ENCODE results near the gene TPP2.

The TPP2 gene

DNA sequence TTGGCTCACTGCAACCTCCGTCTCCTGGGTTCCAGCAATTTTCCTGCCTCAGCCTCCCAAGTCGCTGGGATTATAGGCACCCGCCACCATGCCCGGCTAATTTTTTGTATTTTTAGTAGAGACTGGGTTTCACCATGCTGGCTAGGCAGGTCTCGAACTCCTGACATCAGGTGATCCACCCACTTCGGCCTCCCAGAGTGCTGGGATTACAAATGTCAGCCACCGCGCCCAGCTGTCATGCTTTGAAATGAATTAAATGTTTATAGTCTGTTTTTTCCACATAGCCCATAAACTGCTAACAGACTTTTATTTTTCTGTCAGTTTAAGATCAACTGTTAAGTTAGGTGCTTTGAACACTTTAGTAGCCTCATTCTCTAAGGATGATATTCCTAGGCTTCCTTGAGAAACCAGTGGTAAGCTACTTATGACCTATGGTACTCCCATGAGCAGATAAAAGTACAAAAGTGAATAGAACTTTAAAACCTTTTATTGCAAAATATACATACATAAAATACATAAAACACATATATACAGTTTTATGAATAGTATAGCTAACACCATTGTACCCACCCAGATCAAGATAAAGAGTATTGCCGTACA lies 13.6 kb downstream of the TPP2 start:
- no peaks in the 10 kb centered on the region for H3K27me3 ChIP-seq (ENCODE audit: low read depth, low read length)
- H4K20me1 ChIP-seq (ENCODE audit: insufficient read depth, low read length), result peaks cover 19% of the 10 kb centered on the region
- H3K4me2 ChIP-seq (ENCODE audit: low read length), result no peak overlapping the region
- peaks cover 59% of the 10 kb centered on the region for H3K36me3 ChIP-seq (replicated peaks; ENCODE audit: low read depth, low read length)
- no peak overlapping the region for H3K9ac ChIP-seq (ENCODE audit: low read length)
- H2AFZ ChIP-seq (ENCODE audit: low read depth, low read length), result no peak overlapping the region
- peaks cover 79% of the 10 kb centered on the region for H3K79me2 ChIP-seq (ENCODE audit: low read length)
- H3K4me1 ChIP-seq (ENCODE audit: low read length), result no peaks in the 10 kb centered on the region
- no peaks in the 10 kb centered on the region for H3K9me3 ChIP-seq (ENCODE audit: insufficient read depth, low read length)
- no peak overlapping the region for H3K4me3 ChIP-seq (ENCODE audit: low read length)
- TF ChIP-seq, protein P1, sequence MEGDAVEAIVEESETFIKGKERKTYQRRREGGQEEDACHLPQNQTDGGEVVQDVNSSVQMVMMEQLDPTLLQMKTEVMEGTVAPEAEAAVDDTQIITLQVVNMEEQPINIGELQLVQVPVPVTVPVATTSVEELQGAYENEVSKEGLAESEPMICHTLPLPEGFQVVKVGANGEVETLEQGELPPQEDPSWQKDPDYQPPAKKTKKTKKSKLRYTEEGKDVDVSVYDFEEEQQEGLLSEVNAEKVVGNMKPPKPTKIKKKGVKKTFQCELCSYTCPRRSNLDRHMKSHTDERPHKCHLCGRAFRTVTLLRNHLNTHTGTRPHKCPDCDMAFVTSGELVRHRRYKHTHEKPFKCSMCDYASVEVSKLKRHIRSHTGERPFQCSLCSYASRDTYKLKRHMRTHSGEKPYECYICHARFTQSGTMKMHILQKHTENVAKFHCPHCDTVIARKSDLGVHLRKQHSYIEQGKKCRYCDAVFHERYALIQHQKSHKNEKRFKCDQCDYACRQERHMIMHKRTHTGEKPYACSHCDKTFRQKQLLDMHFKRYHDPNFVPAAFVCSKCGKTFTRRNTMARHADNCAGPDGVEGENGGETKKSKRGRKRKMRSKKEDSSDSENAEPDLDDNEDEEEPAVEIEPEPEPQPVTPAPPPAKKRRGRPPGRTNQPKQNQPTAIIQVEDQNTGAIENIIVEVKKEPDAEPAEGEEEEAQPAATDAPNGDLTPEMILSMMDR (IDR thresholded peaks at IDR 0.05; ENCODE audit: low read depth, low read length), result no peak
- no peak for TF ChIP-seq EZH2phosphoT487 (IDR thresholded peaks at IDR 0.05; ENCODE audit: low read depth)
- no peak overlapping the region for H3K27ac ChIP-seq (ENCODE audit: low read length)

DNA sequence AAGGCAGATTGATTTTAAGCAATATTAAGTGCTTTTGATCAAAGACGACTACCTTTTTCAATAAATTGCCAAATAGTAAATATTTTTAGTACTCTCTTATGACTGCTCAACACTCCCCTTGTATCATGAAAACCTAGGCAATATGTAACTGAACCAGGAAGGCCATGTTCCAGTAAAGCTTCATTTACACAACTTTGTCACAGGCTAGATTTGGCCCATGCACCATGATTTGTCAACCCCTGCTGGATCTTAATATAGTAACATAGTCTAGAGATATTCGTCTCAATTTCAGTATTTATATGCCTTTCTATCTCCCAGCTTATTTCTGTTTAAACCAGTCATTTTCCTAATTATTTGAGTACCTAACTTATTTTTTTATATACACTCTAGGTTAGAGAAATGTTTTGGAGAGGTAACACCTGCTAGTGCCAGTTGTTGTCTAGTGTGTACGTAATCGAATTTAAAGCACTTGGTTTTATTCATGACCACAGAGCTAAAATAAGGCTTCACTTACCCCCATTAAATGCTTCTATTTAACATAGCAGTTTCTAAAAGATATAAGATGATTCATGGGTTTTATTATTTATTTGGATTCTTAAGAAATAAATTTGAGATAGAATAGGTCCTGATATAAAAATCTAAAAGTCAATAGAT lies 21.0 kb downstream of the TPP2 start:
- peaks cover 16% of the 10 kb centered on the region for H3K79me2 ChIP-seq (ENCODE audit: low read length)

DNA sequence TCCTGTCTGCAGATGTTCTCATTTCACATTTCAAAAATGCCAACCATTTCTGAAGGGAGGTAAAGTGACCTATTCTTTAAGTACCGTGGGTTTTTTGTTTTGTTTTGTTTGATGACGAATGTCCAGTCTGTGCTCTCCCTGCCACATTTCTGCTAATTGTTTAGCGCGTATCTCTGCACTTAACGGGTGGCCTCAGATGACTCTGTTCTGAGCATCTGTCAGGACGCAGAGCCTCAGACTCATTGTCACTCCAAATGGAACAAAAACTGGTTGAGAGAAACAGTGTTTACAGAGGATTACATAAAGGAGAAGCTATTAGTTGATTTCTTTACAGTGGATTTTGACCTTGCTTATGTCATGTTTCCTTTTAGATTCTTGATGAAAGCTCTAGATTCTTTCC lies 23.7 kb downstream of the TPP2 start:
- Histone ChIP-seq H3K9me3 (ENCODE audit: insufficient read depth, low read length) (no peaks in the 10 kb centered on the region), H3K27ac (ENCODE audit: low read length) (no peak overlapping the region), H3K4me1 (ENCODE audit: low read length) (no peaks in the 10 kb centered on the region), H2AFZ (ENCODE audit: low read depth, low read length) (no peak overlapping the region), H4K20me1 (ENCODE audit: insufficient read depth, low read length) (no peaks in the 10 kb centered on the region; the same call in 1 of the 2 replicates), H3K4me2 (ENCODE audit: low read length) (no peak overlapping the region), H3K9ac (ENCODE audit: low read length) (no peak overlapping the region), H3K36me3 (replicated peaks; ENCODE audit: low read depth, low read length) (peaks cover 50% of the 10 kb centered on the region), H3K79me2 (ENCODE audit: low read length) (no peaks in the 10 kb centered on the region; the same call in 1 of the 2 replicates), H3K4me3 (ENCODE audit: low read length) (no peak overlapping the region), H3K27me3 (ENCODE audit: low read depth, low read length) (no peaks in the 10 kb centered on the region)
- TF ChIP-seq EZH2phosphoT487 (IDR thresholded peaks at IDR 0.05; ENCODE audit: low read depth), result no peak
- TF ChIP-seq, protein P1 (IDR thresholded peaks at IDR 0.05; ENCODE audit: low read depth, low read length), result no peak

More for the DNA sequence above, 21.0 kb downstream of the TPP2 start:
- Histone ChIP-seq H3K9me3 (ENCODE audit: insufficient read depth, low read length) (no peaks in the 10 kb centered on the region), H3K4me2 (ENCODE audit: low read length) (no peak overlapping the region), H3K36me3 (replicated peaks; ENCODE audit: low read depth, low read length) (peaks cover 64% of the 10 kb centered on the region), H4K20me1 (ENCODE audit: insufficient read depth, low read length) (peaks cover 9% of the 10 kb centered on the region), H3K27me3 (ENCODE audit: low read depth, low read length) (no peaks in the 10 kb centered on the region), H3K9ac (ENCODE audit: low read length) (no peak overlapping the region), H3K4me3 (ENCODE audit: low read length) (no peak overlapping the region), H2AFZ (ENCODE audit: low read depth, low read length) (no peak overlapping the region), H3K27ac (ENCODE audit: low read length) (no peak overlapping the region), H3K4me1 (ENCODE audit: low read length) (no peaks in the 10 kb centered on the region)
- TF ChIP-seq, protein P1 (IDR thresholded peaks at IDR 0.05; ENCODE audit: low read depth, low read length), result no peak
- no peak for TF ChIP-seq EZH2phosphoT487 (IDR thresholded peaks at IDR 0.05; ENCODE audit: low read depth)

DNA sequence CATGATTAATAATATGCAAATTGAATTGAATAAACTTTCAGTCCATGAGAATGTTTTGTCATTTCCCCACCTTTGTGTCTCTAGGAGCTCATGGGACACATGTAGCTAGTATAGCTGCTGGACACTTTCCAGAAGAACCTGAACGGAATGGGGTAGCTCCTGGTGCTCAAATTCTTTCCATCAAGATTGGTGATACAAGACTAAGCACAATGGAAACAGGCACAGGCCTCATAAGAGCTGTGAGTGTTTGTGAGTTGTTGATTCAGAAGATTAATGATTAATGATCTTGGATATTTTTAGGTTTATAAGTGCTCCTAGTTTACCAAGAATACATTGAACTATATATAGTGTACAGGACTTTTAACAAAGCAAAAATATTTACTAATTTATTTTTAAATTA lies 30.1 kb downstream of the TPP2 start:
- Histone ChIP-seq H3K27me3 (ENCODE audit: low read depth, low read length) (no peaks in the 10 kb centered on the region), H3K79me2 (ENCODE audit: low read length) (no peaks in the 10 kb centered on the region), H3K27ac (ENCODE audit: low read length) (no peak overlapping the region), H3K9ac (ENCODE audit: low read length) (no peak overlapping the region), H4K20me1 (ENCODE audit: insufficient read depth, low read length) (peaks cover 19% of the 10 kb centered on the region), H3K4me2 (ENCODE audit: low read length) (no peak overlapping the region), H3K36me3 (replicated peaks; ENCODE audit: low read depth, low read length) (peaks cover 58% of the 10 kb centered on the region), H2AFZ (ENCODE audit: low read depth, low read length) (no peak overlapping the region), H3K9me3 (ENCODE audit: insufficient read depth, low read length) (no peaks in the 10 kb centered on the region), H3K4me3 (ENCODE audit: low read length) (no peak overlapping the region), H3K4me1 (ENCODE audit: low read length) (peaks cover 19% of the 10 kb centered on the region)
- TF ChIP-seq EZH2phosphoT487 (IDR thresholded peaks at IDR 0.05; ENCODE audit: low read depth), result no peak
- TF ChIP-seq, protein P1 (IDR thresholded peaks at IDR 0.05; ENCODE audit: low read depth, low read length), result no peak
